GM18870 (cell line): ENCODE measurements around the gene KRT14.
"Not testable (repeated sequence)": the region's sequence is repeated elsewhere in the genome, so short reads cannot be mapped to it uniquely, and the experiment has no call there.

Source experiments
- ATAC-seq: cut with Tn5 transposase; IDR thresholded peaks from one replicate; pipeline ENCODE4 v1.9.1; 2021; ENCODE audit warnings: moderate library complexity; ENCODE audit not compliant: unreplicated experiment

The KRT14 gene

GRCh38 chr17:41610061-41610517 lies 23.4 kb upstream of the KRT14 start:
- not testable (repeated sequence) for ATAC-seq

GRCh38 chr17:41606930-41607329 lies 20.2 kb upstream of the KRT14 start:
- ATAC-seq: not testable (repeated sequence)

GRCh38 chr17:41602524-41602923 lies 15.8 kb upstream of the KRT14 start:
- no peak for ATAC-seq

- ATAC-seq: no peak
Observed at GRCh38 chr17:41600318-41600717, 13.6 kb upstream of the KRT14 start.

GRCh38 chr17:41599680-41600079 lies 13.0 kb upstream of the KRT14 start:
- no peak for ATAC-seq

- no peak for ATAC-seq
Observed at GRCh38 chr17:41595585-41595984, 8.9 kb upstream of the KRT14 start.

GRCh38 chr17:41594363-41594915 lies 7.7 kb upstream of the KRT14 start:
- no peak for ATAC-seq

GRCh38 chr17:41593306-41593981 lies 6.7 kb upstream of the KRT14 start:
- ATAC-seq: no peak

GRCh38 chr17:41592601-41593305 lies 6.1 kb upstream of the KRT14 start:
- ATAC-seq: no peak

- ATAC-seq: no peak
Observed at GRCh38 chr17:41589301-41589700, 2.6 kb upstream of the KRT14 start.

- ATAC-seq: no peak
Observed at GRCh38 chr17:41588126-41588810, 1.6 kb upstream of the KRT14 start.

- ATAC-seq: no peak
Observed at GRCh38 chr17:41585301-41586056, 1.2 kb downstream of the KRT14 start.

GRCh38 chr17:41584331-41584927 lies 2.3 kb downstream of the KRT14 start:
- not testable (repeated sequence) for ATAC-seq

GRCh38 chr17:41583137-41584127 lies 3.3 kb downstream of the KRT14 start:
- ATAC-seq: no peak

- ATAC-seq: not testable (repeated sequence)
Observed at GRCh38 chr17:41582061-41582968, 4.4 kb downstream of the KRT14 start.

GRCh38 chr17:41581366-41582060 lies 5.2 kb downstream of the KRT14 start:
- no peak for ATAC-seq

GRCh38 chr17:41580687-41581365 lies 5.9 kb downstream of the KRT14 start:
- ATAC-seq: no peak
